ENCODE results near the gene TPMT. TPM values are rescaled to one million over a fixed set of nuclear protein-coding genes. Genes with fewer than 3 reads are reported as not detected.

TPMT gene
- total and polyA plus RNA-seq, 11 donors = 7.1 to 22.5 (median 13.7) TPM

DNA sequence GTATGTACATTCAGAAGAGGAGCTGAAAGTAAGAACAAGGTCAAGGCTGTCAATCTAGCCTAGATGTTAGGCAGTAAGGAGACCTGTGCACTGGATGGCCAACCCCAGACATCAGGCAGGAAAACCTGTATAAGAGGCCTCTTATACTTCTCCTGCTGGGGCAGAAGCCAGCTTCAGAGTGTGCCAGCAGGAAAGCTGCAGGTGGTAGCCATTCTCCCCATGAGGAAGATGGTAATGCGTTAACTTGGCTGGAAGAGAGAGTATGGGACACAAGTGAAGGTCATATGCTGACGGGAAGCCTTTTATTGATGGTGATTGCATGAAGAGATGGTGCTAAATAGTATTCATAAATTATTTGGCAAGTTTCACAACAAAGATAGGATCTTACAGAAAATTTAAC is 53.0 kb downstream of the TPMT start:
- TF ChIP-seq POLR2A (IDR thresholded peaks at IDR 0.05) = no peak
- TF ChIP-seq, protein P1, sequence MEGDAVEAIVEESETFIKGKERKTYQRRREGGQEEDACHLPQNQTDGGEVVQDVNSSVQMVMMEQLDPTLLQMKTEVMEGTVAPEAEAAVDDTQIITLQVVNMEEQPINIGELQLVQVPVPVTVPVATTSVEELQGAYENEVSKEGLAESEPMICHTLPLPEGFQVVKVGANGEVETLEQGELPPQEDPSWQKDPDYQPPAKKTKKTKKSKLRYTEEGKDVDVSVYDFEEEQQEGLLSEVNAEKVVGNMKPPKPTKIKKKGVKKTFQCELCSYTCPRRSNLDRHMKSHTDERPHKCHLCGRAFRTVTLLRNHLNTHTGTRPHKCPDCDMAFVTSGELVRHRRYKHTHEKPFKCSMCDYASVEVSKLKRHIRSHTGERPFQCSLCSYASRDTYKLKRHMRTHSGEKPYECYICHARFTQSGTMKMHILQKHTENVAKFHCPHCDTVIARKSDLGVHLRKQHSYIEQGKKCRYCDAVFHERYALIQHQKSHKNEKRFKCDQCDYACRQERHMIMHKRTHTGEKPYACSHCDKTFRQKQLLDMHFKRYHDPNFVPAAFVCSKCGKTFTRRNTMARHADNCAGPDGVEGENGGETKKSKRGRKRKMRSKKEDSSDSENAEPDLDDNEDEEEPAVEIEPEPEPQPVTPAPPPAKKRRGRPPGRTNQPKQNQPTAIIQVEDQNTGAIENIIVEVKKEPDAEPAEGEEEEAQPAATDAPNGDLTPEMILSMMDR (IDR thresholded peaks at IDR 0.05) = no peak
- Histone ChIP-seq H3K9me3 (peaks cover 0 to 9% (median under 1%) of the 10 kb centered on the region in 12 donors), H3K36me3 (no peaks in the 10 kb centered on the region), H3K27me3 (no peaks in the 10 kb centered on the region), H3K4me3 (no peak overlapping the region), H3K27ac (no peak overlapping the region), H3K4me1 (no peaks in the 10 kb centered on the region)
- ATAC-seq = no peak
- no peak for DNase-seq
- intact Hi-C loops (cut with DNase I) = no loop called here
- 67 to 80% (median 77%) methylated on average over 2 of the region's 2 CpGs for WGBS, 4 donors

- no peak for DNase-seq
- no peak for ATAC-seq
- TF ChIP-seq, protein P1 (IDR thresholded peaks at IDR 0.05) = no peak
- no peak for TF ChIP-seq POLR2A (IDR thresholded peaks at IDR 0.05)
- Histone ChIP-seq H3K36me3 (no peaks in the 10 kb centered on the region), H3K27me3 (no peaks in the 10 kb centered on the region), H3K4me3 (no peak overlapping the region), H3K27ac (no peak overlapping the region), H3K4me1 (no peaks in the 10 kb centered on the region), H3K9me3 (peaks cover 0 to 3% (median 0%) of the 10 kb centered on the region in 12 donors)
- intact Hi-C loops (cut with DNase I) = no loop called here
- WGBS, 4 donors = 73 to 95% (median 89%) methylated on average over 1 of the region's 1 CpG
Measured at GRCh38 chr6:18101271-18101670, 53.6 kb downstream of the TPMT start.

DNA sequence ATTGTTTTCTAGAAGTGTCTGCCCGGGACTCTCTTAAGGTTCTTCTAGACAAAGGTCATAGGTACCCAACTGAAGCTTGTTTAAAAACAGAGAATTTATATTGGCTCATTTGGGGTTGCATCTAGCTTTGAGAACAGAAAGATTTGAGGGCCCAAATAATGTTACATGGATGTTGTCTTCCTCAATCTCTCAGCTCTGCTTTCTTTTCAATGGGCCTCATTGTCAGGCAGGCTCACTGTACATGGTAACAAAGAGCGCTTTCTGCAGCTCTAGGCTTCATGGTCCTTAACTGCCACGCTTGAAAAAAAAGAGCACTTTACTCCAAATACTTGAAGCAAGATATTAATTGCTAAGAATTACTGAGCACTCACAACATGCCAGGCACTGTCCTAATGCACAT is 54.6 kb downstream of the TPMT start:
- TF ChIP-seq, protein P1 (IDR thresholded peaks at IDR 0.05) = no peak
- no peaks in the 10 kb centered on the region for H3K27me3 ChIP-seq
- no peaks in the 10 kb centered on the region for H3K9me3 ChIP-seq
- no peak overlapping the region for H3K4me3 ChIP-seq
- intact Hi-C loops (cut with DNase I) = no loop called here
- H3K36me3 ChIP-seq = no peaks in the 10 kb centered on the region
- no peaks in the 10 kb centered on the region for H3K4me1 ChIP-seq
- DNase-seq (no peak), ATAC-seq (no peak)
- no peak overlapping the region for H3K27ac ChIP-seq
- 76 to 90% (median 84%) methylated on average over 3 of the region's 3 CpGs for WGBS, 4 donors

GRCh38 chr6:18099511-18099910 is 55.4 kb downstream of the TPMT start:
- no peaks in the 10 kb centered on the region for H3K27me3 ChIP-seq
- no peak for DNase-seq
- 84 to 89% (median 87%) methylated on average over 2 of the region's 2 CpGs for WGBS, 4 donors
- H3K4me1 ChIP-seq = no peaks in the 10 kb centered on the region
- H3K9me3 ChIP-seq = no peaks in the 10 kb centered on the region
- H3K4me3 ChIP-seq = no peak overlapping the region
- TF ChIP-seq, protein P1 (IDR thresholded peaks at IDR 0.05) = no peak
- TF ChIP-seq POLR2A (IDR thresholded peaks at IDR 0.05) = no peak
- ATAC-seq = no peak
- H3K27ac ChIP-seq = no peak overlapping the region
- H3K36me3 ChIP-seq = no peaks in the 10 kb centered on the region
- intact Hi-C loops (cut with DNase I) = no loop called here
